Endothelial cell of umbilical vein (primary cell): Measurements from ENCODE around the gene DGKG. TPM values are rescaled to one million over a fixed set of nuclear protein-coding genes. Genes with fewer than 3 reads are reported as not detected.

Experiments
- BruUV-seq: library from RNA; stranded (reverse); fragments of 400-500 nt; replicated peaks from 2 replicates; lab custom pipeline; 2021; lab: Mats Ljungman, UMichigan
- CTCF ChIA-PET: fragments of 300-600, 350-600 bp; sonication (Branson Sonifier 250); formaldehyde crosslinking; loops from one replicate; lab custom pipeline; 2021; ENCODE audit warnings: antibody characterized with exemption, inconsistent platforms; lab: Charles Lee
- POLR2A ChIA-PET: fragments of 300-600, 350-600 bp; sonication (Branson Sonifier 250); formaldehyde crosslinking; loops from one replicate; lab custom pipeline; 2021; ENCODE audit warnings: antibody characterized with exemption, inconsistent platforms; lab: Charles Lee
- DNase-seq: peaks from one replicate; pipeline ENCODE4 v3.0.0-alpha.2; 2011; ENCODE audit warnings: low read depth, low spot score
- FAIRE-seq: peaks from 2 replicates; lab custom pipeline; 2011; peaks lifted over from hg19 to GRCh38; lab: Jason Lieb, UNC
- H2AFZ ChIP-seq: 2 replicates; pipeline ENCODE4 v1.6.0; 2012; ENCODE audit warnings: low read depth, low read length, control low read depth, inconsistent platforms
- H3K27ac ChIP-seq: 2 replicates; pipeline ENCODE4 v1.5.1; 2011; ENCODE audit warnings: low read depth, mild to moderate bottlenecking, control low read depth, low read length, moderate library complexity; ENCODE audit not compliant: insufficient read depth
- H3K27me3 ChIP-seq, 2 experiments: 2 replicates each; pipeline versions ENCODE4 v1.6.0 to v1.6.1; 2011; ENCODE audit warnings: low read length in 2 of 2, mixed read lengths in 1 of 2; ENCODE audit not compliant: control insufficient read depth in 2 of 2, insufficient read depth in 2 of 2
- H3K36me3 ChIP-seq, 2 experiments: 2 replicates in 1 of 2; 3 replicates in 1 of 2; pipeline ENCODE4 v1.5.1; 2011; ENCODE audit warnings: low read length in 2 of 2, mild to moderate bottlenecking in 1 of 2, moderate library complexity in 1 of 2; ENCODE audit not compliant: control insufficient read depth in 2 of 2, insufficient read depth in 2 of 2; ENCODE audit errors: extremely low read depth in 1 of 2
- H3K4me1 ChIP-seq: 3 replicates; pipeline ENCODE4 v1.5.1; 2011; ENCODE audit warnings: mild to moderate bottlenecking, low read length; ENCODE audit not compliant: control insufficient read depth, insufficient read depth; ENCODE audit errors: extremely low read depth
- H3K4me2 ChIP-seq: 2 replicates; pipeline ENCODE4 v1.6.1; 2011; ENCODE audit warnings: low read length, control low read depth, mixed read lengths; ENCODE audit not compliant: insufficient read depth
- H3K4me3 ChIP-seq, 3 experiments: fragments of 200-600 bp in 1 of 3; sonication (generic), shearing (Covaris generic) in 1 of 3; replicated peaks in 1 of 3; 2 replicates each; pipeline ENCODE4 v1.5.1; 2011 to 2016; ENCODE audit warnings: control low read depth in 3 of 3, low read length in 3 of 3, mild to moderate bottlenecking in 2 of 3, inconsistent platforms in 1 of 3, low read depth in 1 of 3, moderate library complexity in 1 of 3; ENCODE audit not compliant: insufficient read depth in 1 of 3
- H3K79me2 ChIP-seq: 2 replicates; pipeline ENCODE4 v1.6.0; 2012; ENCODE audit warnings: low read length, inconsistent platforms; ENCODE audit not compliant: control insufficient read depth, insufficient read depth
- H3K9ac ChIP-seq: replicated peaks from 2 replicates; pipeline ENCODE3; 2011; ENCODE audit warnings: low read length, control low read depth; ENCODE audit not compliant: insufficient read depth; ENCODE audit errors: extremely low read depth
- H3K9me1 ChIP-seq: replicated peaks from 3 replicates; pipeline ENCODE4 v1.6.0; 2011; ENCODE audit warnings: mild to moderate bottlenecking, low read length; ENCODE audit not compliant: control insufficient read depth, insufficient read depth; ENCODE audit errors: extremely low read depth
- H3K9me3 ChIP-seq: replicated peaks from 2 replicates; pipeline ENCODE4 v1.5.1; 2012; ENCODE audit warnings: low read length, inconsistent platforms; ENCODE audit not compliant: control insufficient read depth, insufficient read depth
- H4K20me1 ChIP-seq: replicated peaks from 2 replicates; pipeline ENCODE3; 2011; ENCODE audit warnings: mild to moderate bottlenecking, low read length; ENCODE audit not compliant: control insufficient read depth, insufficient read depth; ENCODE audit errors: extremely low read depth
- EZH2 ChIP-seq: IDR thresholded peaks from 2 replicates; pipeline ENCODE4 v1.6.1; 2012; ENCODE audit warnings: borderline replicate concordance, low read depth, mild to moderate bottlenecking, moderate library complexity, low read length, inconsistent platforms; ENCODE audit not compliant: severe bottlenecking
- FOS ChIP-seq: IDR thresholded peaks from 2 replicates; pipeline ENCODE4 v1.6.1; 2011; ENCODE audit warnings: mild to moderate bottlenecking, low read length, moderate library complexity, borderline replicate concordance; ENCODE audit not compliant: insufficient read depth
- GATA2 ChIP-seq: IDR thresholded peaks from 2 replicates; pipeline ENCODE4 v1.7.0; 2011; ENCODE audit warnings: low read depth, mild to moderate bottlenecking, moderate library complexity, mixed read lengths, low read length; ENCODE audit not compliant: insufficient read length, insufficient read depth
- MYC ChIP-seq: IDR thresholded peaks from one replicate; pipeline ENCODE4 v1.6.1; 2011; ENCODE audit warnings: mild to moderate bottlenecking, low read depth, low read length
- POLR2A ChIP-seq: IDR thresholded peaks from 2 replicates; pipeline ENCODE4 v1.6.1; 2012; ENCODE audit warnings: low read depth, mild to moderate bottlenecking, control low read depth, low read length
- POLR2AphosphoS5 ChIP-seq: IDR thresholded peaks from 2 replicates; pipeline ENCODE4 v1.6.1; 2012; ENCODE audit warnings: low read depth, mild to moderate bottlenecking, control low read depth, low read length, moderate library complexity; ENCODE audit not compliant: insufficient read depth
- dilution Hi-C: fragments of 300-500 bp; cut with MboI; formaldehyde crosslinking; loops from one replicate; pipeline ENCODE4 v1.15.0; 2019; ENCODE audit warnings: low sequenced_read_pairs; ENCODE audit not compliant: extremely low pct_ligation_motif_present
- intact Hi-C: fragments of 100-400 bp; cut with micrococcal nuclease; formaldehyde crosslinking; loops from one replicate; pipeline ENCODE4 v1.10.0; 2022
- polyA plus RNA-seq, 4 experiments: library from polyadenylated mRNA; depleted of rRNA in 3 of 4; stranded (reverse) in 3 of 4; unstranded in 1 of 4; fragments of >200 nt; gene quantifications; 2 replicates each; pipeline versions ENCODE4 v1.2.1 to v1.2.3, GENCODE V29; 2011 to 2012; ENCODE audit warnings: missing spikeins in 1 of 4
- total RNA-seq: library from RNA; stranded (reverse); gene quantifications from 2 replicates; pipeline ENCODE4 v1.2.3, GENCODE V29; 2021
- TF ChIP-seq, protein P1 (sequence below), 2 donors: IDR thresholded peaks; 1 replicate in 1 of 2; 2 replicates in 1 of 2; pipeline ENCODE4 v1.5.1; 2011; ENCODE audit warnings: low read length in 2 of 2, mild to moderate bottlenecking in 2 of 2, moderate library complexity in 2 of 2, control low read depth in 1 of 2, inconsistent platforms in 1 of 2, low read depth in 1 of 2; ENCODE audit not compliant: insufficient read depth in 1 of 2; ENCODE audit errors: extremely low read depth in 1 of 2
- TF ChIP-seq, protein P2 (sequence below): IDR thresholded peaks from 2 replicates; pipeline ENCODE4 v1.6.1; 2011; ENCODE audit not compliant: insufficient read depth, insufficient read length

Gene DGKG
- total and polyA plus RNA-seq, 2 donors (not counting 3 experiments of a cell fraction or from before 2014, with no cell fraction given): not detected

DNA sequence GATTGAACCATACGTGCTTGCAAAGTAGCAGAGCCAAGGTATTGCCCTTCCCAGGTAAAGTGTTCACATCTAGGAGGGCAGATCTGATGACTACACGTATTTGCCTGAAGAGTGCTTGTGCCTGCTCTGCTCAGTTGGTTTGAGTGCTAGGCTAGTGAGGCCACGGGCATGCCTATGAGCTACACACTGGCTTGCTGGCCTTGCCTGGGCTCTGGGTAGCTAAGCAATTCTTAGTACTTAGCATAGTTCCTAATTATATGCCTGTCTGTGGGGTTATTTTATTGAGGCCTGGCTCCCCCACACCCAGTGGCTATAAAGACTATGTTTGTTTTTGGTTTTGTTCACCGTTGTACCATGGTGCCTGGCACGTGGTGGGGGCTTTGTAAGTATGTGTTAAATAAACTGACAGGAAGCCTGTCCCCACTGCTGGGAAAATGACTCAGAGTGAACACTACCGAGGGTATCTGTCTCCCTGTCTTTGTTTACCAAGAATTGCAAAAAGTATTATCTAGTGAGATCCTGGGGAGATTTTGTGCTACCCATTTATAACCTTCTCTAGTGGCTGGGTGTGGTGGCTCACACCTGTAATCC, 181.0 kb downstream of the DGKG start:
- H3K9me3 ChIP-seq: no peaks in the 10 kb centered on the region
- H3K79me2 ChIP-seq: no peaks in the 10 kb centered on the region
- intact Hi-C loops (no loop called here), dilution Hi-C loops (no loop called here)
- no peaks in the 10 kb centered on the region for H3K27me3 ChIP-seq
- no peaks in the 10 kb centered on the region for H3K36me3 ChIP-seq
- no peaks in the 10 kb centered on the region for H4K20me1 ChIP-seq
- FAIRE-seq (no peak), DNase-seq (no peak)
- no TSS peak for BruUV-seq
- H3K4me3 ChIP-seq: no peak overlapping the region
- no peak overlapping the region for H3K4me2 ChIP-seq
- no peak overlapping the region for H2AFZ ChIP-seq
- TF ChIP-seq MYC (no peak), EZH2 (no peak), POLR2A (no peak), POLR2AphosphoS5 (no peak), FOS (no peak), GATA2 (no peak)
- TF ChIP-seq, protein P1, sequence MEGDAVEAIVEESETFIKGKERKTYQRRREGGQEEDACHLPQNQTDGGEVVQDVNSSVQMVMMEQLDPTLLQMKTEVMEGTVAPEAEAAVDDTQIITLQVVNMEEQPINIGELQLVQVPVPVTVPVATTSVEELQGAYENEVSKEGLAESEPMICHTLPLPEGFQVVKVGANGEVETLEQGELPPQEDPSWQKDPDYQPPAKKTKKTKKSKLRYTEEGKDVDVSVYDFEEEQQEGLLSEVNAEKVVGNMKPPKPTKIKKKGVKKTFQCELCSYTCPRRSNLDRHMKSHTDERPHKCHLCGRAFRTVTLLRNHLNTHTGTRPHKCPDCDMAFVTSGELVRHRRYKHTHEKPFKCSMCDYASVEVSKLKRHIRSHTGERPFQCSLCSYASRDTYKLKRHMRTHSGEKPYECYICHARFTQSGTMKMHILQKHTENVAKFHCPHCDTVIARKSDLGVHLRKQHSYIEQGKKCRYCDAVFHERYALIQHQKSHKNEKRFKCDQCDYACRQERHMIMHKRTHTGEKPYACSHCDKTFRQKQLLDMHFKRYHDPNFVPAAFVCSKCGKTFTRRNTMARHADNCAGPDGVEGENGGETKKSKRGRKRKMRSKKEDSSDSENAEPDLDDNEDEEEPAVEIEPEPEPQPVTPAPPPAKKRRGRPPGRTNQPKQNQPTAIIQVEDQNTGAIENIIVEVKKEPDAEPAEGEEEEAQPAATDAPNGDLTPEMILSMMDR (IDR thresholded peaks at IDR 0.05; ENCODE audit: extremely low read depth in 1 of 2, insufficient read depth in 1 of 2, low read depth in 1 of 2, low read length in 2 of 2): no peak
- TF ChIP-seq, protein P2, sequence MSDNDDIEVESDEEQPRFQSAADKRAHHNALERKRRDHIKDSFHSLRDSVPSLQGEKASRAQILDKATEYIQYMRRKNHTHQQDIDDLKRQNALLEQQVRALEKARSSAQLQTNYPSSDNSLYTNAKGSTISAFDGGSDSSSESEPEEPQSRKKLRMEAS: no peak
- CTCF ChIA-PET: no interaction called here
- no peaks in the 10 kb centered on the region for H3K9me1 ChIP-seq
- no peaks in the 10 kb centered on the region for H3K4me1 ChIP-seq
- POLR2A ChIA-PET: no interaction called here
- H3K27ac ChIP-seq: no peak overlapping the region
- no peak overlapping the region for H3K9ac ChIP-seq
